HG02623 (cell line): Measurements from ENCODE around the gene GNB4.

Experiments
- ATAC-seq: cut with Tn5 transposase; IDR thresholded peaks from one replicate; pipeline ENCODE4 v1.9.1; 2021; ENCODE audit warnings: moderate library complexity; ENCODE audit not compliant: unreplicated experiment

GNB4 gene

GRCh38 chr3:179451265-179452175 lies at the start of gene GNB4:
TSS of gene GNB4 (minus strand) at chr3:179451470. CDS start at chr3:179426200, 25,270 bp downstream.
- peak; percentile 69 for ATAC-seq

GRCh38 chr3:179495483-179495882 lies 44.2 kb upstream of the GNB4 start:
- ATAC-seq: no peak

- ATAC-seq: no peak
Measured at GRCh38 chr3:179493260-179493659, 42.0 kb upstream of the GNB4 start.

- ATAC-seq: no peak
Measured at GRCh38 chr3:179488213-179488612, 36.9 kb upstream of the GNB4 start.

GRCh38 chr3:179486806-179487205 lies 35.5 kb upstream of the GNB4 start:
- no peak for ATAC-seq

- ATAC-seq: no peak
Measured at GRCh38 chr3:179482857-179483256, 31.6 kb upstream of the GNB4 start.

GRCh38 chr3:179476215-179476614 lies 24.9 kb upstream of the GNB4 start:
- no peak for ATAC-seq

- ATAC-seq: no peak
Measured at GRCh38 chr3:179474480-179474879, 23.2 kb upstream of the GNB4 start.

GRCh38 chr3:179473565-179473964 lies 22.3 kb upstream of the GNB4 start:
- no peak for ATAC-seq

GRCh38 chr3:179464323-179465092 lies 13.2 kb upstream of the GNB4 start:
- peak; percentile 66 for ATAC-seq

- ATAC-seq: no peak
Measured at GRCh38 chr3:179463319-179463718, 12.0 kb upstream of the GNB4 start.

GRCh38 chr3:179460260-179460659 lies 9.0 kb upstream of the GNB4 start:
- no peak for ATAC-seq

GRCh38 chr3:179455954-179456353 lies 4.7 kb upstream of the GNB4 start:
- ATAC-seq: no peak

- ATAC-seq: no peak
Measured at GRCh38 chr3:179454887-179455286, 3.6 kb upstream of the GNB4 start.

- ATAC-seq: no peak
Measured at GRCh38 chr3:179453967-179454366, 2.7 kb upstream of the GNB4 start.

GRCh38 chr3:179452872-179453271 lies 1.6 kb upstream of the GNB4 start:
- no peak for ATAC-seq

GRCh38 chr3:179452176-179452564 lies 900 bp upstream of the GNB4 start:
- no peak for ATAC-seq

GRCh38 chr3:179450901-179451264 lies 387 bp downstream of the GNB4 start:
- peak; percentile 41 for ATAC-seq

GRCh38 chr3:179450261-179450701 lies 989 bp downstream of the GNB4 start:
- ATAC-seq: no peak

- ATAC-seq: no peak
Measured at GRCh38 chr3:179449636-179450035, 1.6 kb downstream of the GNB4 start.

- no peak for ATAC-seq
Measured at GRCh38 chr3:179447251-179447650, 4.0 kb downstream of the GNB4 start.

GRCh38 chr3:179446501-179446900 lies 4.8 kb downstream of the GNB4 start:
- no peak for ATAC-seq
